Stomach (tissue), 9 donors: Measurements from ENCODE around the gene DNAJB5. TPM values are rescaled to one million over a fixed set of nuclear protein-coding genes. Genes with fewer than 3 reads are reported as not detected.

Source experiments
- DNase-seq, 2 donors: peaks; one replicate each; pipeline versions ENCODE4 v3.0.0 to v3.0.0-alpha.2; 2013 to 2019
- H3K27ac ChIP-seq, 5 donors: fragments of 200-600 bp in 4 of 5; sonication (generic) in 4 of 5; one replicate each; pipeline ENCODE4 v1.5.1; 2013 to 2019; ENCODE audit warnings: mild to moderate bottlenecking in 1 of 5, moderate library complexity in 1 of 5
- H3K27me3 ChIP-seq, 3 donors: fragments of 200-600 bp; sonication (generic); one replicate each; pipeline ENCODE4 v1.5.1; 2017 to 2019; ENCODE audit warnings: mixed run types in 1 of 3
- H3K36me3 ChIP-seq, 4 donors: fragments of 200-600 bp; sonication (generic); 1 replicate in 3 of 4; 2 replicates in 1 of 4; pipeline ENCODE4 v1.5.1; 2016 to 2019
- H3K4me1 ChIP-seq, 4 donors: fragments of 200-600 bp; sonication (generic); one replicate each; pipeline ENCODE4 v1.5.1; 2016 to 2019
- H3K4me3 ChIP-seq, 4 donors: fragments of 200-600 bp; sonication (generic) in 3 of 4; one replicate each; pipeline ENCODE4 v1.5.1; 2016 to 2019; ENCODE audit warnings: mild to moderate bottlenecking in 1 of 4
- H3K9me3 ChIP-seq, 4 donors: fragments of 200-600 bp; sonication (generic); one replicate each; pipeline ENCODE4 v1.5.1; 2016 to 2019
- EP300 ChIP-seq: sonication (generic); formaldehyde crosslinking; IDR thresholded peaks from one replicate; pipeline ENCODE4 v1.6.1; 2017; ENCODE audit warnings: antibody characterized with exemption
- POLR2A ChIP-seq, 4 donors: fragments of 450-650 bp; IDR thresholded peaks; one replicate each; pipeline ENCODE4 v1.6.1; 2016; ENCODE audit warnings: antibody characterized with exemption in 4 of 4, control low read depth in 2 of 4, mild to moderate bottlenecking in 1 of 4, moderate library complexity in 1 of 4
- POLR2AphosphoS5 ChIP-seq, 3 donors: sonication (generic); formaldehyde crosslinking; IDR thresholded peaks; one replicate each; pipeline ENCODE4 v1.6.1; 2016; ENCODE audit warnings: antibody characterized with exemption in 3 of 3
- WGBS, 5 donors: extraction: QIAGEN DNeasy Blood & Tissue Kit in 3 of 5; methylation state at CpG; one replicate each; pipeline versions ENCODE4 v1.1.5 to v1.1.7; 2013 to 2018; 5-methylcytosine and 5-hydroxymethylcytosine counted together
- intact Hi-C: fragments of 100-400 bp; cut with DNase I; formaldehyde crosslinking; loops from one replicate; pipeline ENCODE4 v1.15.1; 2023; ENCODE audit warnings: low total_unique reads
- polyA plus RNA-seq, 3 donors: library from polyadenylated mRNA; stranded (reverse); fragments of 200-250 nt; gene quantifications; one replicate each; pipeline ENCODE4 v1.2.3, GENCODE V29; 2013
- total RNA-seq, 5 donors: library from RNA; depleted of rRNA; stranded (reverse); fragments of >200 nt; gene quantifications; one replicate each; pipeline versions ENCODE4 v1.1.0 to v1.2.3, GENCODE V29; 2014 to 2016
- TF ChIP-seq, protein P1 (sequence below), 7 experiments: fragments of 450-650 bp in 4 of 7; fragments of 200-600 bp in 3 of 7; sonication (generic) in 3 of 7; IDR thresholded peaks; one replicate each; pipeline ENCODE4 v1.5.1; 2016 to 2019; ENCODE audit warnings: antibody characterized with exemption in 7 of 7, control low read depth in 2 of 7, mild to moderate bottlenecking in 1 of 7
- donor health status: healthy with polysubstance abuse.
- donor health status: Bipolar disorder and iron deficiency.
- donor health status: healthy.

Gene DNAJB5
- total and polyA plus RNA-seq, 8 donors: 1.2 to 79.0 (median 16.5) TPM

DNA sequence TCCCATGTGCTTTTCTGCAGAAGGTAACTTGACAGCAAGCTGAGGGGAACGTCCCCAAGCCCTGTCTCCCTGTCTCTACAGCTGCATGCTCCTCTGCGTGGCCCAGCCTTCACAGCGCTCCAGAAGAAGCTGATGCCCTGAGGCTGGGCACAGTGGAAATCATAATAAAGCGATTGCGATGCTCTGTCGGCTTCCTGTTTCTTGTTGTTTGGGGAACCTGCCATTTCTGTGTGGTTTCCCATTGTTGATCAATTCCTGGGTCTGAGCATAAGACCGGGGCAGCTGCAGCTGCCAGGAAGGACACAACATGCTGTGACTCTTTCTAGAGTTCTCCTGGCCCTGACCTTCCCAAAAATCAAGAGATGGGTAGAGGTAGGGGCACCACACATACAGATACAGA is 7.2 kb upstream of the DNAJB5 start:
- Histone ChIP-seq H3K4me1 (peaks cover 0 to 9% (median 0%) of the 10 kb centered on the region in 4 donors), H3K27me3 (peaks cover 0 to 4% (median 0%) of the 10 kb centered on the region in 3 donors), H3K36me3 (no peaks in the 10 kb centered on the region), H3K27ac (peak overlapping the region in 2 of 5 donors; percentile 42 to 52), H3K4me3 (no peak overlapping the region), H3K9me3 (no peaks in the 10 kb centered on the region)
- WGBS, 5 donors: 57 to 79% (median 65%) methylated on average over 7 of the region's 7 CpGs
- intact Hi-C loops: no loop called here
- no peak for TF ChIP-seq POLR2AphosphoS5 (IDR thresholded peaks at IDR 0.05)
- TF ChIP-seq, protein P1, sequence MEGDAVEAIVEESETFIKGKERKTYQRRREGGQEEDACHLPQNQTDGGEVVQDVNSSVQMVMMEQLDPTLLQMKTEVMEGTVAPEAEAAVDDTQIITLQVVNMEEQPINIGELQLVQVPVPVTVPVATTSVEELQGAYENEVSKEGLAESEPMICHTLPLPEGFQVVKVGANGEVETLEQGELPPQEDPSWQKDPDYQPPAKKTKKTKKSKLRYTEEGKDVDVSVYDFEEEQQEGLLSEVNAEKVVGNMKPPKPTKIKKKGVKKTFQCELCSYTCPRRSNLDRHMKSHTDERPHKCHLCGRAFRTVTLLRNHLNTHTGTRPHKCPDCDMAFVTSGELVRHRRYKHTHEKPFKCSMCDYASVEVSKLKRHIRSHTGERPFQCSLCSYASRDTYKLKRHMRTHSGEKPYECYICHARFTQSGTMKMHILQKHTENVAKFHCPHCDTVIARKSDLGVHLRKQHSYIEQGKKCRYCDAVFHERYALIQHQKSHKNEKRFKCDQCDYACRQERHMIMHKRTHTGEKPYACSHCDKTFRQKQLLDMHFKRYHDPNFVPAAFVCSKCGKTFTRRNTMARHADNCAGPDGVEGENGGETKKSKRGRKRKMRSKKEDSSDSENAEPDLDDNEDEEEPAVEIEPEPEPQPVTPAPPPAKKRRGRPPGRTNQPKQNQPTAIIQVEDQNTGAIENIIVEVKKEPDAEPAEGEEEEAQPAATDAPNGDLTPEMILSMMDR (IDR thresholded peaks at IDR 0.05): no peak
- no peak for TF ChIP-seq POLR2A (IDR thresholded peaks at IDR 0.05)
- no peak for TF ChIP-seq EP300
- no peak for DNase-seq

DNA sequence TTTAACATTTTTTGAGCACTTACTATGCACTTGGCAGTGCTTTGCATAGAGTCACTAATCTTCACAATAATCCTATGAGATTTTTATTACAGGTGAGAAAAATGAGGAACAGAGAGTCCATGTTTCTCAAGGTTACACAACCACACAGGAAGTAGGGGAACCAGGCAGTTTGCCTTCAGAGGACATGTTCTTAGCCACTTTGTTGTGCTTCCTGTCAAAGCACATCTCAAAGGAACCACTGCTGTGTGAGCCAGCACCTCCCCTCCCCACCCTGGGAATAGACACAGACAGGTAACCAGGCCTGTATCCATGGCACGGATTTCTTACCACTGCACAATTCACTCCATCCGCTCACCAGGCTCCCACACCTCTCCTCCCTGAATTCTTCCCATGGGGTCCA is 6.3 kb upstream of the DNAJB5 start:
- H3K4me1 ChIP-seq: peaks cover under 1 to 17% (median 2%) of the 10 kb centered on the region in 4 donors
- H3K4me3 ChIP-seq: no peak overlapping the region
- H3K9me3 ChIP-seq: no peaks in the 10 kb centered on the region
- WGBS, 5 donors: 77 to 88% (median 82%) methylated on average over 2 of the region's 2 CpGs
- H3K27ac ChIP-seq: peak overlapping the region in 2 of 5 donors; percentile 52 to 53
- intact Hi-C loops: no loop called here
- H3K27me3 ChIP-seq: no peaks in the 10 kb centered on the region
- H3K36me3 ChIP-seq: no peaks in the 10 kb centered on the region
- no peak for TF ChIP-seq POLR2AphosphoS5 (IDR thresholded peaks at IDR 0.05)
- TF ChIP-seq, protein P1 (IDR thresholded peaks at IDR 0.05): no peak
- TF ChIP-seq EP300: no peak
- peak in 1 of 2 donors; percentile 25 for DNase-seq

DNA sequence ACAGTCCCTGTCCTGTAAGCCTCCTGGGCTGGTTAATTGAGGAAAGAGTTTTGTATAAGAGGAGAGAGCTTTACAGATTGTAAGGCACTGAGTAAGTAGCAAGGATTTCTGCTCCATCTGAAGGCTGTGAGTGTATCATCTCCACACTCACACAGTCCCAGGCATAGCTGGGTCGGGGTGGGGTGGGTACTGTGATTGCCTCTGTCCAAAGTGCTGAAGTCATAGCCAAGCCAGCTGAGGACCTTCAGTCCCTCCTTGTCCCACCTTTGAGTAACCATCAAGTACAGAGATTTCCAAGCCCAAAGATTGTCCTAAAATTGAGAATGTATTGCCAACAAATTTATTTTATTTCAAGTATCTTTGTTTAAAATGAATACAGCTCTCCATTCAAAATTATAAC is 5.5 kb upstream of the DNAJB5 start:
- Histone ChIP-seq H3K27ac (no peak overlapping the region), H3K4me1 (peaks cover 8 to 26% (median 9%) of the 10 kb centered on the region in 4 donors), H3K9me3 (no peaks in the 10 kb centered on the region), H3K27me3 (no peaks in the 10 kb centered on the region), H3K36me3 (no peaks in the 10 kb centered on the region), H3K4me3 (no peak overlapping the region)
- DNase-seq: peak in 1 of 2 donors; percentile 77
- WGBS, 5 donors: 0% methylated on average over 1 of the region's 1 CpG
- intact Hi-C loops: no loop called here
- TF ChIP-seq, protein P1 (IDR thresholded peaks at IDR 0.05): no peak
- TF ChIP-seq POLR2AphosphoS5 (IDR thresholded peaks at IDR 0.05) (no peak), EP300 (no peak)

DNA sequence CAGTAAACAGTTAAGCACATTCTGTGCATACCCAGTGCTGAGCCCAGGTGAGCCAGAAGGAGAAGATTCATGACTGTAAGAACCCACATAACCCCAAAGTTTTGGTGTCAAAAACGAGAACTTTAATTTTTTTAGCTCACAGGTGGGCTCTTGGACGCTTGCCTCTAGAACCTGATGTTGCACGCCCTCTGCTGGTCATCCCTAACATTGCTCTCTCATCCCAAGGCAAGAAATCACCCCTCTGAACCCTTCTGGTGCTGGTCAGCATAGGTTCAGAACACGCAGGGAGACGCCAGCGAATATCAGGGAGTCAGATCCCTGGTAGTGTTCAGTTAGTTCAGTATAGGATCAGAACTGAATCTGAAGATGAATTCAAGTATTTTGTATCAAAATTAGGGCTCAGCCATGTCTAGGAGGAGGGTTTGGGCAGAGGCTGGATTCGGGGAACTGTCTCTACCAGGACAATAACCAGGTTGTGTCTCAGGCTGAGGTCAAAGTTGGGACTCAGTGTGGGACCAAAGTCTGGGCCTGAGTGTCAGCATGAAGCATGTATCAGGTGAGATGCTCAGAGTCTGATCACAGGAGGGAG is 4.1 kb upstream of the DNAJB5 start:
- intact Hi-C loops: no loop called here
- no peak overlapping the region for H3K4me3 ChIP-seq
- DNase-seq: peak; percentile 62 to 83
- no peaks in the 10 kb centered on the region for H3K9me3 ChIP-seq
- H3K36me3 ChIP-seq: no peaks in the 10 kb centered on the region
- TF ChIP-seq POLR2AphosphoS5 (IDR thresholded peaks at IDR 0.05) (no peak), POLR2A (IDR thresholded peaks at IDR 0.05) (no peak)
- TF ChIP-seq, protein P1 (IDR thresholded peaks at IDR 0.05): peak in 5 of 7 experiments; percentile 30 to 85 (median 68)
- no peaks in the 10 kb centered on the region for H3K27me3 ChIP-seq
- H3K4me1 ChIP-seq: peaks cover 10 to 31% (median 15%) of the 10 kb centered on the region in 4 donors
- 13 to 20% (median 15%) methylated on average over 7 of the region's 7 CpGs for WGBS, 5 donors
- no peak overlapping the region for H3K27ac ChIP-seq
